B cell (primary cell): ENCODE measurements around the gene NDUFS7. TPM values are rescaled to one million over a fixed set of nuclear protein-coding genes. Genes with fewer than 3 reads are reported as not detected.

Source experiments
- ATAC-seq: fragments of 200-7000 bp; cut with Tn5 transposase; one replicate; pipeline ENCODE4 v1.10.0; 2021; ENCODE audit warnings: low read depth, mild to moderate bottlenecking, moderate number of reproducible peaks, moderate library complexity
- CTCF ChIA-PET: fragments of 350-600 bp; sonication (Branson Sonifier 250); formaldehyde crosslinking; loops from one replicate; lab custom pipeline; 2021; ENCODE audit warnings: antibody characterized with exemption, inconsistent platforms; lab: Charles Lee
- POLR2A ChIA-PET: fragments of 350-600 bp; sonication (Branson Sonifier 250); formaldehyde crosslinking; loops from one replicate; lab custom pipeline; 2021; ENCODE audit warnings: antibody characterized with exemption; lab: Charles Lee
- DNase-seq: peaks from one replicate; pipeline ENCODE4 v3.0.0; 2013
- H2AFZ ChIP-seq: 2 replicates; pipeline ENCODE4 v1.6.1; 2012; ENCODE audit warnings: mild to moderate bottlenecking, low read depth, low read length; ENCODE audit not compliant: insufficient read depth, poor library complexity, severe bottlenecking
- H3K27ac ChIP-seq, 2 donors: 1 replicate in 1 of 2; 2 replicates in 1 of 2; pipeline ENCODE4 v1.5.1; 2012 to 2013; ENCODE audit warnings: low read length in 2 of 2, mild to moderate bottlenecking in 2 of 2, moderate library complexity in 1 of 2
- H3K27me3 ChIP-seq, 4 experiments: fragments of 200-600 bp in 1 of 4; sonication (generic) in 1 of 4; replicated peaks in 1 of 4; 1 replicate in 2 of 4; 2 replicates in 2 of 4; pipeline versions ENCODE4 v1.6.1 to v1.7.0; 2013 to 2016; ENCODE audit warnings: low read length in 3 of 4, mild to moderate bottlenecking in 2 of 4, mixed read lengths in 1 of 4, moderate library complexity in 1 of 4; ENCODE audit not compliant: insufficient read depth in 4 of 4, control insufficient read depth in 3 of 4; ENCODE audit errors: control extremely low read depth in 1 of 4
- H3K36me3 ChIP-seq, 2 experiments: replicated peaks in 1 of 2; 1 replicate in 1 of 2; 2 replicates in 1 of 2; pipeline versions ENCODE4 v1.6.1 to v1.7.1; 2013; ENCODE audit warnings: low read length in 1 of 2; ENCODE audit not compliant: insufficient read depth in 2 of 2, control insufficient read depth in 1 of 2; ENCODE audit errors: control extremely low read depth in 1 of 2, extremely low read depth in 1 of 2
- H3K4me1 ChIP-seq, 2 donors: fragments of 200-600 bp in 1 of 2; sonication (generic) in 1 of 2; 1 replicate in 1 of 2; 2 replicates in 1 of 2; pipeline versions ENCODE4 v1.5.1 to v1.6.1; 2013 to 2017; ENCODE audit warnings: low read length in 2 of 2; ENCODE audit not compliant: control insufficient read depth in 2 of 2, insufficient read depth in 2 of 2
- H3K4me2 ChIP-seq: replicated peaks from 2 replicates; pipeline ENCODE3; 2012; ENCODE audit warnings: mild to moderate bottlenecking, low read depth, low read length; ENCODE audit not compliant: poor library complexity, severe bottlenecking
- H3K4me3 ChIP-seq, 5 experiments: fragments of 200-600 bp in 1 of 5; sonication (generic) in 1 of 5; 1 replicate in 3 of 5; 2 replicates in 2 of 5; pipeline versions ENCODE4 v1.5.1 to v1.7.0; 2011 to 2016; ENCODE audit warnings: low read length in 4 of 5, mild to moderate bottlenecking in 4 of 5, low read depth in 2 of 5, control low read depth in 1 of 5, moderate library complexity in 1 of 5; ENCODE audit not compliant: insufficient read depth in 1 of 5; ENCODE audit errors: control extremely low read depth in 1 of 5, extremely low read depth in 1 of 5
- H3K79me2 ChIP-seq: fragments of 200-600 bp; sonication (generic); one replicate; pipeline ENCODE4 v1.6.0; 2016; ENCODE audit warnings: low read length; ENCODE audit not compliant: control insufficient read depth, insufficient read depth
- H3K9ac ChIP-seq: fragments of 200-600 bp; sonication (generic); 2 replicates; pipeline ENCODE4 v1.6.1; 2017; ENCODE audit warnings: mild to moderate bottlenecking, low read length, moderate library complexity
- H3K9me3 ChIP-seq, 3 donors: one replicate each; pipeline versions ENCODE4 v1.6.1 to v1.7.1; 2013; ENCODE audit warnings: low read length in 2 of 3; ENCODE audit not compliant: control insufficient read depth in 2 of 3, insufficient read depth in 1 of 3; ENCODE audit errors: control extremely low read depth in 1 of 3
- H4K20me1 ChIP-seq: 2 replicates; pipeline ENCODE4 v1.6.0; 2012; ENCODE audit warnings: mild to moderate bottlenecking, low read length; ENCODE audit not compliant: insufficient read depth, control insufficient read depth, poor library complexity, severe bottlenecking
- H3K27ac Mint-ChIP-seq: one replicate; pipeline ENCODE4 v1.8.0; 2021; ENCODE audit warnings: mixed read lengths
- H3K27me3 Mint-ChIP-seq: one replicate; pipeline ENCODE4 v1.8.0; 2021; ENCODE audit warnings: mixed read lengths
- H3K4me1 Mint-ChIP-seq: one replicate; pipeline ENCODE4 v1.8.0; 2021; ENCODE audit warnings: mixed read lengths
- H3K4me3 Mint-ChIP-seq: one replicate; pipeline ENCODE4 v1.8.0; 2021; ENCODE audit warnings: mixed read lengths
- H3K9me3 Mint-ChIP-seq: one replicate; pipeline ENCODE4 v1.8.0; 2022; ENCODE audit warnings: mixed read lengths; ENCODE audit not compliant: insufficient read depth
- CTCF ChIP-seq: fragments of 200-600 bp; IDR thresholded peaks from one replicate; pipeline ENCODE4 v1.8.0; 2022; ENCODE audit warnings: antibody characterized with exemption, mild to moderate bottlenecking
- EZH2 ChIP-seq: IDR thresholded peaks from 2 replicates; pipeline ENCODE4 v1.6.1; 2012; ENCODE audit warnings: borderline replicate concordance, low read depth, mild to moderate bottlenecking, moderate library complexity, low read length; ENCODE audit not compliant: insufficient read depth, poor library complexity, severe bottlenecking
- WGBS: methylation state at CpG from one replicate; pipeline ENCODE4 v1.1.5; 2013; ENCODE audit warnings: missing lambda C conversion rate; ENCODE audit not compliant: insufficient coverage; 5-methylcytosine and 5-hydroxymethylcytosine counted together
- intact Hi-C: fragments of 100-400 bp; cut with micrococcal nuclease; formaldehyde crosslinking; loops from one replicate; pipeline ENCODE4 v1.10.0; 2022
- polyA plus RNA-seq: library from polyadenylated mRNA; depleted of rRNA; stranded (reverse); fragments of >200 nt; gene quantifications from 2 replicates; pipeline ENCODE4 v1.2.3, GENCODE V29; 2012
- total RNA-seq, 2 donors: library from RNA; stranded (reverse); fragments of 120-200 nt in 1 of 2; gene quantifications; 1 replicate in 1 of 2; 2 replicates in 1 of 2; pipeline versions ENCODE4 v1.2.3 to v1.2.4, GENCODE V29; 2013 to 2022

Gene NDUFS7
- total and polyA plus RNA-seq, 2 donors (not counting 1 experiment from before 2014, with no cell fraction given): 58.8 to 141 TPM

- intact Hi-C loops: no loop called here
- peak overlapping the region; percentile 99 for H3K4me2 ChIP-seq
- H2AFZ ChIP-seq: no peak overlapping the region
These were observed 18.8 kb downstream of the NDUFS7 start for GRCh38 chr19:1402411-1403070.

More at GRCh38 chr19:1402411-1403070, 18.8 kb downstream of the NDUFS7 start:
- Histone ChIP-seq H3K4me1 (peaks cover 22 to 31% of the 10 kb centered on the region in 2 donors), H3K36me3 (no peaks in the 10 kb centered on the region), H3K27ac (no peak overlapping the region), H4K20me1 (no peaks in the 10 kb centered on the region), H3K79me2 (no peaks in the 10 kb centered on the region), H3K4me3 (no peak overlapping the region), H3K9me3 (peaks cover 0 to 4% (median 0%) of the 10 kb centered on the region in 3 donors), H3K9ac (no peak overlapping the region), H3K27me3 (peaks cover 0 to 23% (median 5%) of the 10 kb centered on the region in 4 experiments)
- CTCF ChIA-PET: interaction anchor here (0.6 to 1.6 kb wide), 7 partner anchors 10 to 167 kb away, joined by 3 to 5 read pairs (median 4); no protein-coding TSS in a partner anchor
- H3K27me3 Mint-ChIP-seq: peaks cover 4% of the 10 kb centered on the region
- no peaks in the 10 kb centered on the region for H3K9me3 Mint-ChIP-seq
- peaks cover 19% of the 10 kb centered on the region for H3K4me1 Mint-ChIP-seq
- WGBS: 16% methylated on average over 24 of the region's 25 CpGs
- TF ChIP-seq EZH2 (no peak), CTCF (no peak)
- POLR2A ChIA-PET: no interaction called here
- ATAC-seq: no peak
- H3K4me3 Mint-ChIP-seq: peak overlapping the region; percentile 57
- no peak overlapping the region for H3K27ac Mint-ChIP-seq
- DNase-seq: peak; percentile 41
